HCT116 (cell line): ENCODE results near the gene KHSRP. TPM values are rescaled to one million over a fixed set of nuclear protein-coding genes. Genes with fewer than 3 reads are reported as not detected.

Experiments used
- ATAC-seq: fragments of 200-7000 bp; cut with Tn5 transposase; 2 replicates; pipeline ENCODE4 v1.9.1; 2020; ENCODE audit warnings: mild to moderate bottlenecking, moderate library complexity
- BruUV-seq: library from RNA; stranded (reverse); fragments of 400-500 nt; replicated peaks from 2 replicates; lab custom pipeline; 2021; lab: Mats Ljungman, UMichigan
- CTCF ChIA-PET: fragments of 300-600 bp; sonication (Branson Sonifier 250); formaldehyde crosslinking; loops from one replicate; lab custom pipeline; 2021; ENCODE audit warnings: antibody characterized with exemption; lab: Charles Lee
- POLR2A ChIA-PET: fragments of 300-600, 350-600 bp; sonication (Branson Sonifier 250); formaldehyde crosslinking; loops from one replicate; lab custom pipeline; 2021; ENCODE audit warnings: antibody characterized with exemption; lab: Charles Lee
- RAD21 ChIA-PET, 2 experiments: fragments of 300-600 bp; sonication (Branson Sonifier 250); formaldehyde crosslinking; loops; one replicate each; lab custom pipeline; 2023; ENCODE audit warnings: low total read pairs in 2 of 2; ENCODE audit not compliant: uncharacterized antibody in 2 of 2, unreplicated experiment in 2 of 2, low non-redundant PET in 1 of 2; lab: Charles Lee
- DNase-seq: peaks from one replicate; pipeline ENCODE4 v3.0.0-alpha.2; 2010; ENCODE audit warnings: low read depth, low spot score
- H2AFZ ChIP-seq: fragments of 200-600 bp; shearing (Covaris generic), sonication (generic); 2 replicates; pipeline ENCODE4 v1.6.1; 2017; ENCODE audit warnings: low read depth, mixed run types, mixed read lengths, antibody characterized with exemption, low read length; ENCODE audit not compliant: poor library complexity, severe bottlenecking
- H3K27ac ChIP-seq: 2 replicates; pipeline ENCODE4 v1.5.1; 2012; ENCODE audit warnings: low read depth, low read length
- H3K27me3 ChIP-seq: fragments of 200-600 bp; sonication (generic); 2 replicates; pipeline ENCODE4 v1.6.1; 2016; ENCODE audit warnings: mixed run types, low read length, mixed read lengths; ENCODE audit not compliant: insufficient read depth
- H3K36me3 ChIP-seq, 2 experiments: fragments of 200-500 bp in 1 of 2; fragments of 200-600 bp in 1 of 2; sonication (Bioruptor generic) in 1 of 2; sonication (generic) in 1 of 2; 2 replicates each; pipeline versions ENCODE4 v1.5.1 to v1.6.1; 2014 to 2016; ENCODE audit warnings: low read length in 2 of 2, inconsistent platforms in 1 of 2, mixed read lengths in 1 of 2, mixed run types in 1 of 2; ENCODE audit not compliant: insufficient read depth in 2 of 2, control insufficient read depth in 1 of 2
- H3K4me1 ChIP-seq, 2 experiments: fragments of 200-600 bp in 1 of 2; sonication (generic) in 1 of 2; 2 replicates each; pipeline versions ENCODE4 v1.5.1 to v1.6.1; 2012 to 2017; ENCODE audit warnings: low read length in 2 of 2, inconsistent platforms in 1 of 2, mild to moderate bottlenecking in 1 of 2, mixed read lengths in 1 of 2, mixed run types in 1 of 2, moderate library complexity in 1 of 2; ENCODE audit not compliant: insufficient read depth in 2 of 2, control insufficient read depth in 1 of 2
- H3K4me2 ChIP-seq: fragments of 200-600 bp; sonication (generic); 2 replicates; pipeline ENCODE4 v1.6.1; 2017; ENCODE audit warnings: mixed run types, low read length, mixed read lengths
- H3K4me3 ChIP-seq, 2 experiments: fragments of 200-600 bp in 1 of 2; sonication (generic) in 1 of 2; replicated peaks in 1 of 2; 2 replicates each; pipeline ENCODE4 v1.5.1; 2011 to 2016; ENCODE audit warnings: low read length in 2 of 2, control low read depth in 1 of 2, low read depth in 1 of 2, mild to moderate bottlenecking in 1 of 2, mixed read lengths in 1 of 2, mixed run types in 1 of 2
- H3K79me2 ChIP-seq: fragments of 200-600 bp; sonication (generic); 2 replicates; pipeline ENCODE4 v1.6.1; 2017; ENCODE audit warnings: mild to moderate bottlenecking, mixed run types, low read length, moderate library complexity, mixed read lengths; ENCODE audit not compliant: insufficient read depth
- H3K9ac ChIP-seq: fragments of 200-600 bp; sonication (generic); 2 replicates; pipeline ENCODE4 v1.6.1; 2016; ENCODE audit warnings: low read length, mixed read lengths
- H3K9me2 ChIP-seq: fragments of 200-600 bp; sonication (generic), shearing (Covaris generic); 2 replicates; pipeline ENCODE4 v1.6.1; 2017; ENCODE audit warnings: mixed run types, mild to moderate bottlenecking, moderate library complexity; ENCODE audit not compliant: insufficient read depth
- H3K9me3 ChIP-seq, 2 experiments: fragments of 200-500 bp in 1 of 2; fragments of 200-600 bp in 1 of 2; sonication (Bioruptor generic) in 1 of 2; sonication (generic) in 1 of 2; 2 replicates each; pipeline ENCODE4 v1.6.1; 2014 to 2017; ENCODE audit warnings: low read length in 2 of 2, mixed read lengths in 2 of 2, inconsistent platforms in 1 of 2, low read depth in 1 of 2, mild to moderate bottlenecking in 1 of 2, mixed run types in 1 of 2, moderate library complexity in 1 of 2; ENCODE audit not compliant: control insufficient read depth in 1 of 2, insufficient read depth in 1 of 2
- H4K20me1 ChIP-seq: fragments of 200-600 bp; sonication (generic), shearing (Covaris generic); 2 replicates; pipeline ENCODE4 v1.6.1; 2017; ENCODE audit warnings: mixed run types, mild to moderate bottlenecking, moderate library complexity; ENCODE audit not compliant: insufficient read depth
- CBX3 ChIP-seq: IDR thresholded peaks from 2 replicates; pipeline ENCODE4 v1.6.1; 2012; ENCODE audit warnings: low read depth
- CEBPB ChIP-seq: IDR thresholded peaks from 2 replicates; pipeline ENCODE4 v1.6.1; 2012; ENCODE audit warnings: low read depth
- CTCF ChIP-seq, 3 experiments: fragments of 200-600 bp in 1 of 3; sonication (generic) in 1 of 3; IDR thresholded peaks in 2 of 3; conservative IDR thresholded peaks in 1 of 3; 2 replicates each; pipeline ENCODE4 v1.5.1; 2012 to 2017; ENCODE audit warnings: low read depth in 2 of 3, low read length in 2 of 3, antibody characterized with exemption in 1 of 3, borderline replicate concordance in 1 of 3, control low read depth in 1 of 3, mild to moderate bottlenecking in 1 of 3, mixed read lengths in 1 of 3, mixed run types in 1 of 3, moderate library complexity in 1 of 3; ENCODE audit not compliant: insufficient read depth in 1 of 3
- EGR1 ChIP-seq: IDR thresholded peaks from 2 replicates; pipeline ENCODE4 v1.6.1; 2012; ENCODE audit warnings: low read depth
- ELF1 ChIP-seq: IDR thresholded peaks from 2 replicates; pipeline ENCODE4 v1.6.1; 2012; ENCODE audit warnings: low read depth, borderline replicate concordance
- EZH2 ChIP-seq: fragments of 200-600 bp; sonication (generic); IDR thresholded peaks from 2 replicates; pipeline ENCODE4 v1.6.1; 2017; ENCODE audit warnings: antibody characterized with exemption, mixed run types
- EZH2phosphoT487 ChIP-seq: fragments of 200-600 bp; IDR thresholded peaks from 2 replicates; pipeline ENCODE4 v1.6.1; 2018; ENCODE audit warnings: antibody characterized with exemption, borderline replicate concordance
- FOSL1 ChIP-seq: IDR thresholded peaks from 2 replicates; pipeline ENCODE4 v1.6.1; 2012; ENCODE audit warnings: low read depth
- JUND ChIP-seq: IDR thresholded peaks from 2 replicates; pipeline ENCODE4 v1.6.1; 2012
- MAX ChIP-seq: IDR thresholded peaks from 2 replicates; pipeline ENCODE4 v1.6.1; 2012
- POLR2A ChIP-seq: IDR thresholded peaks from 2 replicates; pipeline ENCODE4 v1.7.0; 2011; ENCODE audit warnings: borderline replicate concordance; ENCODE audit not compliant: insufficient read depth, insufficient read length; ENCODE audit errors: extremely low read depth
- POLR2AphosphoS5 ChIP-seq: IDR thresholded peaks from 2 replicates; pipeline ENCODE4 v1.6.1; 2011; ENCODE audit warnings: mild to moderate bottlenecking, low read depth, low read length, moderate library complexity
- RAD21 ChIP-seq: IDR thresholded peaks from 2 replicates; pipeline ENCODE4 v1.6.1; 2012; ENCODE audit warnings: low read depth, mild to moderate bottlenecking
- REST ChIP-seq: IDR thresholded peaks from 2 replicates; pipeline ENCODE4 v1.6.1; 2012; ENCODE audit warnings: low read depth
- SIN3A ChIP-seq: IDR thresholded peaks from 2 replicates; pipeline ENCODE4 v1.6.1; 2012; ENCODE audit warnings: low read depth
- SP1 ChIP-seq: IDR thresholded peaks from 2 replicates; pipeline ENCODE4 v1.6.1; 2012; ENCODE audit warnings: low read depth
- TCF7L2 ChIP-seq: IDR thresholded peaks from 2 replicates; pipeline ENCODE4 v1.7.0; 2011; ENCODE audit warnings: borderline replicate concordance, inconsistent platforms; ENCODE audit not compliant: insufficient read depth, insufficient read length; ENCODE audit errors: extremely low read depth
- YY1 ChIP-seq: IDR thresholded peaks from 2 replicates; pipeline ENCODE4 v1.6.1; 2011; ENCODE audit warnings: low read length, low read depth, moderate library complexity, mild to moderate bottlenecking; ENCODE audit not compliant: insufficient replicate concordance; ENCODE audit errors: extremely low read depth
- ZFX ChIP-seq: fragments of 450-650 bp; IDR thresholded peaks from 2 replicates; pipeline ENCODE4 v1.6.1; 2017
- ZNF274 ChIP-seq: fragments of 200-500 bp; sonication (Bioruptor generic); IDR thresholded peaks from 2 replicates; pipeline ENCODE4 v1.6.1; 2014; ENCODE audit warnings: mild to moderate bottlenecking, low read depth, low read length, inconsistent platforms
- intact Hi-C: fragments of 100-400 bp; cut with micrococcal nuclease; formaldehyde crosslinking; loops from 2 replicates; pipeline ENCODE4 v1.10.0; 2022
- total RNA-seq: library from RNA; stranded (reverse); gene quantifications from one replicate; pipeline ENCODE4 v1.2.1, GENCODE V29; 2021; ENCODE audit not compliant: unreplicated experiment
- TF ChIP-seq, protein P1 (sequence below): IDR thresholded peaks from 2 replicates; pipeline ENCODE4 v1.6.1; 2012

Gene KHSRP
- total RNA-seq, 1 experiment from 2014 or later, result 553 TPM

GRCh38 chr19:6373096-6373812, 51.4 kb downstream of the KHSRP start:
- peak overlapping the region; percentile 87 for H3K9ac ChIP-seq
- H3K9me3 ChIP-seq, result no peaks in the 10 kb centered on the region
- H3K27ac ChIP-seq, result peak overlapping the region; percentile 86
- RAD21 ChIA-PET, result interaction anchor here in 1 of 2 experiments (1.0 kb wide), 1 partner anchor 12 kb away, joined by 4 read pairs; the partner anchor contains the start of gene CLPP
- H3K4me1 ChIP-seq, result peaks cover 5 to 16% of the 10 kb centered on the region in 2 experiments; a peak in 3 of 4 replicates
- DNase-seq (peak; percentile 93), ATAC-seq (peak; percentile 77)
- no peaks in the 10 kb centered on the region for H3K27me3 ChIP-seq
- peak overlapping the region; percentile 96 for H3K4me2 ChIP-seq
- peaks cover 0 to under 1% of the 10 kb centered on the region in 2 experiments; a peak in 3 of 4 replicates for H3K36me3 ChIP-seq
- intact Hi-C loops, result loop anchor here (5.0 kb wide), 1 partner anchor 364 kb away; the partner anchor contains the start of genes GPR108 and TRIP10
- CTCF ChIA-PET, result interaction anchor here (0.7 to 1.9 kb wide), 4 partner anchors 19 to 569 kb away, joined by 4 to 6 read pairs (median 6); no protein-coding TSS in a partner anchor
- H4K20me1 ChIP-seq, result no peaks in the 10 kb centered on the region
- H3K9me2 ChIP-seq, result no peaks in the 10 kb centered on the region
- no peak overlapping the region for H2AFZ ChIP-seq
- peak overlapping the region; percentile 72 to 95 for H3K4me3 ChIP-seq
- POLR2A ChIA-PET, result interaction anchor here (0.6 to 1.4 kb wide), 8 partner anchors 12 to 545 kb away, joined by 3 to 16 read pairs (median 4); partner anchors contain the start of genes CLPP and KHSRP
- BruUV-seq, result no TSS peak
- no peaks in the 10 kb centered on the region for H3K79me2 ChIP-seq
- TF ChIP-seq ELF1 (no peak), FOSL1 (no peak), EZH2 (no peak), ZNF274 (no peak), YY1 (no peak), SP1 (no peak; the same call in 1 of the 2 replicates), EGR1 (no peak), JUND (no peak), CTCF (IDR thresholded peaks at IDR 0.05 in 2 of 3, conservative IDR thresholded peaks at IDR 0.05 in 1 of 3; ENCODE audit: borderline replicate concordance in 1 of 3, insufficient read depth in 1 of 3, low read depth in 2 of 3, low read length in 2 of 3) (no peak), ZFX (0 out of 2 replicates have a peak, but pooled peaks have one; percentile 0), TCF7L2 (no peak), POLR2AphosphoS5 (peak; percentile 39; the same call in 1 of the 2 replicates), POLR2A (no peak), CEBPB (no peak), MAX (peak; percentile 49), SIN3A (no peak), CBX3 (no peak), EZH2phosphoT487 (no peak), RAD21 (no peak), REST (no peak)
- TF ChIP-seq, protein P1, sequence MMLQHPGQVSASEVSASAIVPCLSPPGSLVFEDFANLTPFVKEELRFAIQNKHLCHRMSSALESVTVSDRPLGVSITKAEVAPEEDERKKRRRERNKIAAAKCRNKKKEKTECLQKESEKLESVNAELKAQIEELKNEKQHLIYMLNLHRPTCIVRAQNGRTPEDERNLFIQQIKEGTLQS, result no peak
